ENCODE data around the gene RIC1. TPM values are rescaled to one million over a fixed set of nuclear protein-coding genes. Genes with fewer than 3 reads are reported as not detected.
"Not testable (repeated sequence)": the region's sequence is repeated elsewhere in the genome, so short reads cannot be mapped to it uniquely, and the experiment has no call there.

The RIC1 gene
- total RNA-seq, 4 donors from 2014 or later, result 15.4 to 37.2 (median 27.6) TPM

DNA sequence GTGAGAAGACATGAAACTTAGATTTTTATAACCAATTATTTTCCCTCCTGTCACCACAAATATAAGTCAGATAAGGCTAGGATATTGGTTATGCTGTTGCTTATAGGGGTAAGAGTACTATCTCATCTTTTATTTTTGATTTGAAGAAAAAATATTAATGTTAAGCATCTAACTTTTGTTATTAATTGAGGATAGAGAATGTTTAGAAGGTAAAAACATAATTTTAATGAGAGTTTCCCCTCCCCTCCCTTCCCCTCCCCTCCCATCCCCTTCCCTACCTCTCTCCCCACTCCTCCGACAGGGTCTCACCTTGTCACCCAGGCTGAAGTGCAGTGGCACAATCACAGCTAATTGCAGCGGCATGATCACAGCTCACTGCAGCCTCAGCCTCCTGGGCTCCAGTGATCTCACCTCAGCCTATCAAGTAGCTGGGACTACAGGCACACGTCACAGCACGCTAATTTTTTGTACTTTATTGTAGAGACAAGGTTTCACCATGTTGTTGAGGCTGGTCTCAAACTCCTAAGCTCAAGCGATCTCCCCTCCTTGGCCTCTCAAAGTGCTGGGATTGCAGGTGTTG is 86.7 kb downstream of the RIC1 start:
- DNase-seq, result no peak
- Histone ChIP-seq H3K36me3 (peaks cover 0 to 64% (median 0%) of the 10 kb centered on the region in 3 donors), H3K9me3 (no peaks in the 10 kb centered on the region), H3K27me3 (no peaks in the 10 kb centered on the region), H3K4me3 (no peak overlapping the region), H3K4me1 (no peaks in the 10 kb centered on the region), H3K27ac (no peak overlapping the region)
- no peak for TF ChIP-seq CTCF (IDR thresholded peaks at IDR 0.05)
- no peak for TF ChIP-seq POLR2A (IDR thresholded peaks at IDR 0.05)
- intact Hi-C loops (cut with DNase I), result no loop called here
- WGBS, 2 donors, result 94% methylated on average over 2 to 5 of the region's 5 CpGs

DNA sequence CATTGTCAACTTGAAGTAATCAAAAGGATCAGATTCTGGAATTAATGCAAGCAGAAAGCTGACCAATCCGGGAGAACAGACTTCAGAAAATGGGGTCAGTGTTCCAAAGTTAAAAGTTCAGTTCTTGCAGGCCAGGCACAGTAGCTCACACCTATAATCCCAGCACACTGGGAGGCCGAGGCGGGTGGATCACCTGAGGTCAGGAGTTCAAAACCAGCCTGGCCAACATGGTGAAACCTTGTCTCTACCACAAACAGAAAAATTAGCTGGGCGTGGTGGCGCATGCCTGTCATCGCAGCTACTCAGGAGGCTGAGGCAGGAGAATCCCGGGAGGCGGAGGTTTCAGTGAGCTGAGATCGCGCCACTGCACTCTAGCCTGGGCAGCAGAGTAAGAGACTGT is 88.5 kb downstream of the RIC1 start:
- intact Hi-C loops (cut with DNase I); H3K27me3 ChIP-seq; H3K4me3 ChIP-seq; H3K9me3 ChIP-seq; DNase-seq; H3K27ac ChIP-seq; H3K4me1 ChIP-seq: not testable (repeated sequence)
- WGBS, 2 donors, result 96 to 97% methylated on average over 7 to 8 of the region's 10 CpGs
- H3K36me3 ChIP-seq, result peaks cover 0 to 64% (median 0%) of the 10 kb centered on the region in 3 donors

- Histone ChIP-seq H3K9me3 (peaks cover 0 to 3% (median 0%) of the 10 kb centered on the region in 3 donors), H3K36me3 (peaks cover 0 to 68% (median 0%) of the 10 kb centered on the region in 3 donors), H3K4me3 (no peak overlapping the region), H3K4me1 (no peaks in the 10 kb centered on the region), H3K27ac (no peak overlapping the region), H3K27me3 (no peaks in the 10 kb centered on the region)
- intact Hi-C loops (cut with DNase I), result no loop called here
- TF ChIP-seq POLR2A (IDR thresholded peaks at IDR 0.05) (no peak), CTCF (IDR thresholded peaks at IDR 0.05) (no peak)
- DNase-seq, result no peak
Observed at GRCh38 chr9:5718296-5719032, 89.6 kb downstream of the RIC1 start.

DNA sequence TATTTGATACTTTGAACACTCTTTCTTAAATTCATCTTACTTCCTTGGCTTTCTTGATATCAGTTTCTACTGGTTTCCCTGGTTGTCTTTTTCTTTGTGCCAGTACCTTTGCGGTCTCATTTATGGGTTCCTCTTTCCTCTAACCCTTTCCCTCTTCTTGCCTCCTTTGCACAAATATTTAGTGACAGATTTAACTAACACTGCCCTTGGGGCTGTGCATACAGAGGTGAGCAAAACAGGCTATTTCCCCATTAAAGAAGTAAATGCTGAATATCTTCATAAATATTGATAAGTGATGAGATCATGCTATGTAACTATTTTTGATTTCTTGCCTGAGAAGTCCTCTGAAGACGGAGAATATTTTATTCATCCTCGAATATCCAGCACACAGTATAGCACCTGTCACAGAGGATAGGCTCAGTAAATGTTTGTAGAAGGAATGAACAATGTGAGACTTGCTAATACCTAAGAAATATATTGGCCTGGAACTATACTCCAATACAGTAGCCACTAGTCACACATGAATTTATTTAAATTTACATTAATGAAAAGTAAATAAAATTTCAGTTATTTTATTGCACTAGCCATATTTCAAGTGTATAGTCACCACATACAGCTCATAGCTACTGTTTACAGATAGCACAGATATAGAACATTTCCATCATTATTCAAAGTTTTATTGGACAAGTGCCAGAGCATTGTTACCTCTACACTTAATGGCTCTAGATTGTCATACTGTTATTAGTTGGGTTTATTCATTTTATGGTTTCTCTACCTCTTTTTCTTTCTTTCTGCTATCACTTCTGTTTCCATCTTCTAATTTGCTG is 90.4 kb downstream of the RIC1 start:
- intact Hi-C loops (cut with DNase I), result no loop called here
- H3K36me3 ChIP-seq, result peaks cover 0 to 72% (median 0%) of the 10 kb centered on the region in 3 donors
- WGBS, 2 donors, result 68 to 81% methylated on average over 3 of the region's 3 CpGs
- H3K4me3 ChIP-seq, result no peak overlapping the region
- peaks cover 0 to 3% (median 0%) of the 10 kb centered on the region in 3 donors for H3K9me3 ChIP-seq
- no peaks in the 10 kb centered on the region for H3K4me1 ChIP-seq
- H3K27ac ChIP-seq, result no peak overlapping the region
- TF ChIP-seq POLR2A (IDR thresholded peaks at IDR 0.05) (no peak), CTCF (IDR thresholded peaks at IDR 0.05) (no peak)
- no peaks in the 10 kb centered on the region for H3K27me3 ChIP-seq
- DNase-seq, result no peak

DNA sequence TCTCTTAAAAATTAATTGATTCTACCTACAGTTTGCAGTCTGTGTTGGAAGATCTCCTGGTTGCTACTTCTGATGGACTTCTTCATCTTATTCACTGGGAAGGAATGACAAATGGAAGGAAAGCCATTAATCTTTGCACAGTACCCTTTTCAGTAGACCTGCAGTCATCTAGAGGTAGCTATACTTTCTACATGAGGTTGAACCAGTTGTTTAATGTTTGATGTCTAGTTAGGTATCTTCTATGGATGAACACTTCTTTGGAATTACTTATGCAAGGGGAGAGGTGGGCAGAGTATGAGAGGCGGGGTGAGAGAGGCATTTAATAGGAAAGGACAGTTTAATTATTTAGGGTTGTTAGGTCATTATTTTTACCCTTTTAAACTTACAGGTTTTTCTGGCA is 91.2 kb downstream of the RIC1 start:
- Histone ChIP-seq H3K4me3 (no peak overlapping the region), H3K9me3 (peaks cover 0 to 3% (median 0%) of the 10 kb centered on the region in 3 donors), H3K27ac (no peak overlapping the region), H3K36me3 (peaks cover 0 to 69% (median 0%) of the 10 kb centered on the region in 3 donors), H3K27me3 (no peaks in the 10 kb centered on the region), H3K4me1 (no peaks in the 10 kb centered on the region)
- intact Hi-C loops (cut with DNase I), result no loop called here
- TF ChIP-seq POLR2A (IDR thresholded peaks at IDR 0.05) (no peak), CTCF (IDR thresholded peaks at IDR 0.05) (no peak)
- DNase-seq, result no peak
- WGBS, 2 donors, result 82 to 96% methylated on average over 1 of the region's 1 CpG
